ENCODE results near the gene SGPL1.

Gene SGPL1

GRCh38 chr10:70781461-70782051 is 34.2 kb upstream of the SGPL1 start:
- H3K9me3 ChIP-seq (ENCODE audit: control insufficient read depth, insufficient read depth, low read depth, low read length): no peaks in the 10 kb centered on the region
- H3K27ac ChIP-seq (ENCODE audit: low read depth, low read length): no peak overlapping the region
- H3K4me1 ChIP-seq (ENCODE audit: control insufficient read depth, insufficient read depth, low read length): peaks cover 4% of the 10 kb centered on the region; the same call in 1 of the 2 replicates
- H3K27me3 ChIP-seq (ENCODE audit: control insufficient read depth, insufficient read depth, low read length): 0 out of 2 replicates have a peak, but pooled peaks cover 2% of the 10 kb centered on the region
- H3K4me3 ChIP-seq (ENCODE audit: low read depth, low read length): no peak overlapping the region
- no peak overlapping the region for H3K9ac ChIP-seq (ENCODE audit: low read length)
- H3K36me3 ChIP-seq (ENCODE audit: control insufficient read depth, insufficient read depth, low read length): no peaks in the 10 kb centered on the region

- Histone ChIP-seq H3K9me3 (ENCODE audit: control insufficient read depth, insufficient read depth, low read depth, low read length) (no peaks in the 10 kb centered on the region), H3K4me1 (ENCODE audit: control insufficient read depth, insufficient read depth, low read length) (peaks cover 4% of the 10 kb centered on the region; the same call in 1 of the 2 replicates), H3K4me3 (ENCODE audit: low read depth, low read length) (no peak overlapping the region), H3K27me3 (ENCODE audit: control insufficient read depth, insufficient read depth, low read length) (0 out of 2 replicates have a peak, but pooled peaks cover 2% of the 10 kb centered on the region), H3K9ac (ENCODE audit: low read length) (no peak overlapping the region), H3K27ac (ENCODE audit: low read depth, low read length) (no peak overlapping the region), H3K36me3 (ENCODE audit: control insufficient read depth, insufficient read depth, low read length) (no peaks in the 10 kb centered on the region)
Observed at GRCh38 chr10:70782086-70782745, 33.5 kb upstream of the SGPL1 start.

- no peak overlapping the region for H3K27ac ChIP-seq (ENCODE audit: low read depth, low read length)
- no peaks in the 10 kb centered on the region for H3K9me3 ChIP-seq (ENCODE audit: control insufficient read depth, insufficient read depth, low read depth, low read length)
- H3K36me3 ChIP-seq (ENCODE audit: control insufficient read depth, insufficient read depth, low read length): no peaks in the 10 kb centered on the region
- H3K9ac ChIP-seq (ENCODE audit: low read length): no peak overlapping the region
- H3K4me3 ChIP-seq (ENCODE audit: low read depth, low read length): no peak overlapping the region
- H3K27me3 ChIP-seq (ENCODE audit: control insufficient read depth, insufficient read depth, low read length): 0 out of 2 replicates have a peak, but pooled peaks cover 2% of the 10 kb centered on the region
- H3K4me1 ChIP-seq (ENCODE audit: control insufficient read depth, insufficient read depth, low read length): peaks cover 4% of the 10 kb centered on the region; the same call in 1 of the 2 replicates
Observed at GRCh38 chr10:70782746-70783680, 32.7 kb upstream of the SGPL1 start.

GRCh38 chr10:70784016-70784415 is 31.7 kb upstream of the SGPL1 start:
- Histone ChIP-seq H3K9me3 (ENCODE audit: control insufficient read depth, insufficient read depth, low read depth, low read length) (no peaks in the 10 kb centered on the region), H3K27me3 (ENCODE audit: control insufficient read depth, insufficient read depth, low read length) (0 out of 2 replicates have a peak, but pooled peaks cover 2% of the 10 kb centered on the region), H3K4me3 (ENCODE audit: low read depth, low read length) (no peak overlapping the region), H3K9ac (ENCODE audit: low read length) (no peak overlapping the region), H3K27ac (ENCODE audit: low read depth, low read length) (no peak overlapping the region), H3K4me1 (ENCODE audit: control insufficient read depth, insufficient read depth, low read length) (no peaks in the 10 kb centered on the region), H3K36me3 (ENCODE audit: control insufficient read depth, insufficient read depth, low read length) (no peaks in the 10 kb centered on the region)

GRCh38 chr10:70784471-70784870 is 31.3 kb upstream of the SGPL1 start:
- Histone ChIP-seq H3K4me3 (ENCODE audit: low read depth, low read length) (no peak overlapping the region), H3K9ac (ENCODE audit: low read length) (no peak overlapping the region), H3K36me3 (ENCODE audit: control insufficient read depth, insufficient read depth, low read length) (no peaks in the 10 kb centered on the region), H3K27me3 (ENCODE audit: control insufficient read depth, insufficient read depth, low read length) (0 out of 2 replicates have a peak, but pooled peaks cover 2% of the 10 kb centered on the region), H3K4me1 (ENCODE audit: control insufficient read depth, insufficient read depth, low read length) (no peaks in the 10 kb centered on the region), H3K27ac (ENCODE audit: low read depth, low read length) (no peak overlapping the region), H3K9me3 (ENCODE audit: control insufficient read depth, insufficient read depth, low read depth, low read length) (no peaks in the 10 kb centered on the region)

- H3K36me3 ChIP-seq (ENCODE audit: control insufficient read depth, insufficient read depth, low read length): no peaks in the 10 kb centered on the region
- no peak within 1 kb of the TSS for H3K9ac ChIP-seq (ENCODE audit: low read length)
- H3K27ac ChIP-seq (ENCODE audit: low read depth, low read length): no peak within 1 kb of the TSS
- H3K27me3 ChIP-seq (ENCODE audit: control insufficient read depth, insufficient read depth, low read length): 0 out of 2 replicates have a peak, but pooled peaks cover 2% of the 10 kb centered on the region
- H3K4me1 ChIP-seq (ENCODE audit: control insufficient read depth, insufficient read depth, low read length): no peaks in the 10 kb centered on the region
- H3K9me3 ChIP-seq (ENCODE audit: control insufficient read depth, insufficient read depth, low read depth, low read length): no peaks in the 10 kb centered on the region
- H3K4me3 ChIP-seq (ENCODE audit: low read depth, low read length): no peak within 1 kb of the TSS
Observed at GRCh38 chr10:70785190-70785589, 30.6 kb upstream of the SGPL1 start, which contains the start of gene TBATA. TSS of gene TBATA (minus strand) at chr10:70785377. CDS start at chr10:70783379, 1,998 bp downstream.

- H3K9ac ChIP-seq (ENCODE audit: low read length): no peak overlapping the region
- H3K4me3 ChIP-seq (ENCODE audit: low read depth, low read length): no peak overlapping the region
- no peaks in the 10 kb centered on the region for H3K27me3 ChIP-seq (ENCODE audit: control insufficient read depth, insufficient read depth, low read length)
- H3K27ac ChIP-seq (ENCODE audit: low read depth, low read length): no peak overlapping the region
- no peaks in the 10 kb centered on the region for H3K36me3 ChIP-seq (ENCODE audit: control insufficient read depth, insufficient read depth, low read length)
- H3K9me3 ChIP-seq (ENCODE audit: control insufficient read depth, insufficient read depth, low read depth, low read length): no peaks in the 10 kb centered on the region
- H3K4me1 ChIP-seq (ENCODE audit: control insufficient read depth, insufficient read depth, low read length): no peaks in the 10 kb centered on the region
Observed at GRCh38 chr10:70786799-70787415, 28.8 kb upstream of the SGPL1 start.

GRCh38 chr10:70791386-70792039 is 24.2 kb upstream of the SGPL1 start:
- Histone ChIP-seq H3K9ac (ENCODE audit: low read length) (no peak overlapping the region), H3K27ac (ENCODE audit: low read depth, low read length) (no peak overlapping the region), H3K36me3 (ENCODE audit: control insufficient read depth, insufficient read depth, low read length) (no peaks in the 10 kb centered on the region), H3K9me3 (ENCODE audit: control insufficient read depth, insufficient read depth, low read depth, low read length) (no peaks in the 10 kb centered on the region), H3K4me1 (ENCODE audit: control insufficient read depth, insufficient read depth, low read length) (no peaks in the 10 kb centered on the region), H3K4me3 (ENCODE audit: low read depth, low read length) (no peak overlapping the region), H3K27me3 (ENCODE audit: control insufficient read depth, insufficient read depth, low read length) (no peaks in the 10 kb centered on the region)

- no peaks in the 10 kb centered on the region for H3K9me3 ChIP-seq (ENCODE audit: control insufficient read depth, insufficient read depth, low read depth, low read length)
- H3K27me3 ChIP-seq (ENCODE audit: control insufficient read depth, insufficient read depth, low read length): no peaks in the 10 kb centered on the region
- no peak overlapping the region for H3K27ac ChIP-seq (ENCODE audit: low read depth, low read length)
- no peaks in the 10 kb centered on the region for H3K36me3 ChIP-seq (ENCODE audit: control insufficient read depth, insufficient read depth, low read length)
- H3K9ac ChIP-seq (ENCODE audit: low read length): no peak overlapping the region
- H3K4me1 ChIP-seq (ENCODE audit: control insufficient read depth, insufficient read depth, low read length): no peaks in the 10 kb centered on the region
- H3K4me3 ChIP-seq (ENCODE audit: low read depth, low read length): no peak overlapping the region
Observed at GRCh38 chr10:70795613-70796012, 20.1 kb upstream of the SGPL1 start.

- H3K27ac ChIP-seq (ENCODE audit: low read depth, low read length): no peak overlapping the region
- H3K4me1 ChIP-seq (ENCODE audit: control insufficient read depth, insufficient read depth, low read length): no peaks in the 10 kb centered on the region
- no peak overlapping the region for H3K9ac ChIP-seq (ENCODE audit: low read length)
- no peaks in the 10 kb centered on the region for H3K27me3 ChIP-seq (ENCODE audit: control insufficient read depth, insufficient read depth, low read length)
- no peaks in the 10 kb centered on the region for H3K9me3 ChIP-seq (ENCODE audit: control insufficient read depth, insufficient read depth, low read depth, low read length)
- no peak overlapping the region for H3K4me3 ChIP-seq (ENCODE audit: low read depth, low read length)
- H3K36me3 ChIP-seq (ENCODE audit: control insufficient read depth, insufficient read depth, low read length): no peaks in the 10 kb centered on the region
Observed at GRCh38 chr10:70797840-70798239, 17.9 kb upstream of the SGPL1 start.
